Endometrium (tissue), 2 donors: ENCODE measurements around the gene VAV1.
"Not testable (repeated sequence)": the region's sequence is repeated elsewhere in the genome, so short reads cannot be mapped to it uniquely, and the experiment has no call there.

Source experiments
- FAIRE-seq: peaks from 2 replicates; lab custom pipeline; 2012; peaks lifted over from hg19 to GRCh38; lab: Jason Lieb, UNC
- donor health status: control.
- donor health status: control.

The VAV1 gene

GRCh38 chr19:6819323-6819722, 46.8 kb downstream of the VAV1 start:
- FAIRE-seq: no peak

GRCh38 chr19:6820237-6820636, 47.7 kb downstream of the VAV1 start:
- FAIRE-seq: no peak

GRCh38 chr19:6821639-6822310, 49.3 kb downstream of the VAV1 start:
- FAIRE-seq: no peak

GRCh38 chr19:6822311-6822670, 49.8 kb downstream of the VAV1 start:
- FAIRE-seq: no peak

GRCh38 chr19:6825076-6825774, 52.7 kb downstream of the VAV1 start:
- FAIRE-seq: no peak

- FAIRE-seq: no peak
Measured at GRCh38 chr19:6826281-6826920, 53.9 kb downstream of the VAV1 start.

GRCh38 chr19:6828306-6828697, 55.8 kb downstream of the VAV1 start:
- no peak for FAIRE-seq

GRCh38 chr19:6828698-6829633, 56.5 kb downstream of the VAV1 start:
- FAIRE-seq: no peak

GRCh38 chr19:6829829-6830228, 57.3 kb downstream of the VAV1 start:
- FAIRE-seq: not testable (repeated sequence)

- FAIRE-seq: not testable (repeated sequence)
Measured at GRCh38 chr19:6831084-6831483, 58.6 kb downstream of the VAV1 start.

GRCh38 chr19:6832412-6832811, 59.9 kb downstream of the VAV1 start:
- FAIRE-seq: no peak

GRCh38 chr19:6833166-6833790, 60.8 kb downstream of the VAV1 start:
- FAIRE-seq: no peak

- no peak for FAIRE-seq
Measured at GRCh38 chr19:6834433-6834832, 61.9 kb downstream of the VAV1 start.

GRCh38 chr19:6835501-6835900, 63.0 kb downstream of the VAV1 start:
- no peak for FAIRE-seq

GRCh38 chr19:6837525-6837924, 65.0 kb downstream of the VAV1 start:
- no peak for FAIRE-seq

GRCh38 chr19:6838062-6838655, 65.7 kb downstream of the VAV1 start:
- FAIRE-seq: no peak

- FAIRE-seq: no peak
Measured at GRCh38 chr19:6842871-6843607, 70.5 kb downstream of the VAV1 start.

GRCh38 chr19:6847828-6848200, 75.3 kb downstream of the VAV1 start:
- FAIRE-seq: no peak

GRCh38 chr19:6848986-6849385, 76.5 kb downstream of the VAV1 start:
- no peak for FAIRE-seq

- peak; percentile 21 for FAIRE-seq
Measured at GRCh38 chr19:6849876-6850275, 77.4 kb downstream of the VAV1 start.

GRCh38 chr19:6851359-6851758, 78.9 kb downstream of the VAV1 start:
- FAIRE-seq: no peak
